Sciatic nerve (tissue), 2 donors: ENCODE measurements around the gene RPL18A. TPM values are rescaled to one million over a fixed set of nuclear protein-coding genes. Genes with fewer than 3 reads are reported as not detected.

Source experiments
- ATAC-seq: fragments of 200-7000 bp; cut with Tn5 transposase; one replicate; pipeline ENCODE4 v1.9.1; 2020; ENCODE audit warnings: mild to moderate bottlenecking, moderate library complexity
- DNase-seq: peaks from one replicate; pipeline ENCODE4 v3.0.0-alpha.2; 2020; ENCODE audit warnings: low spot score
- intact Hi-C: fragments of 100-400 bp; cut with DNase I; formaldehyde crosslinking; loops from one replicate; pipeline ENCODE4 v1.14.2; 2022
- total RNA-seq: library from RNA; stranded (reverse); fragmentation: NEBNext Ultra II Directional; extraction: Animal tissue kit (Norgen Biotek cat#: 25700); gene quantifications from one replicate; pipeline ENCODE4 v1.2.1, GENCODE V29; 2021
- donor health status: DM: no; HTN: no; CAD: no.
- donor health status: DM: no; HTN: no; CAD: no.

Gene RPL18A
- total RNA-seq, 1 donor from 2014 or later: 1,112 TPM

DNA sequence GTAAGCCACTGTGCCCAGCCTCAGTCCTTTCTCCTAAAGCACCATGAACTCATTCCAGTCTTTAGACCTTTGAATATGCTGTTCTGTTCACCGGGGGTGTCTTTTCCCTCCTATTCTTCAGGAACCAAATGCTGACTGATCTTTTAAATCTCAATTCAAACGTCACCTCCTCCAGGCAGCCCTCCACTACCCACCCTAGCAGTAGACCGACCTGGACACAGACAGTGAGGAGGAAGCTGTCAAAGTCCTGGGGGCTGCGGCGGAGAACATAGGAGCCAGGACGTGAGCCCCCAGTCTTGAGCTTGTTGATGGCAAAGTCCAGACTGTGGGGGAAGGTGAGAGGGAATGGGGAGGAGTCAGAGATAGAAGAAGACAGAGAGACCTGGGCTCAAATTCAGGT is 19.7 kb upstream of the RPL18A start:
- ATAC-seq (no peak), DNase-seq (no peak)
- intact Hi-C loops: no loop called here

DNA sequence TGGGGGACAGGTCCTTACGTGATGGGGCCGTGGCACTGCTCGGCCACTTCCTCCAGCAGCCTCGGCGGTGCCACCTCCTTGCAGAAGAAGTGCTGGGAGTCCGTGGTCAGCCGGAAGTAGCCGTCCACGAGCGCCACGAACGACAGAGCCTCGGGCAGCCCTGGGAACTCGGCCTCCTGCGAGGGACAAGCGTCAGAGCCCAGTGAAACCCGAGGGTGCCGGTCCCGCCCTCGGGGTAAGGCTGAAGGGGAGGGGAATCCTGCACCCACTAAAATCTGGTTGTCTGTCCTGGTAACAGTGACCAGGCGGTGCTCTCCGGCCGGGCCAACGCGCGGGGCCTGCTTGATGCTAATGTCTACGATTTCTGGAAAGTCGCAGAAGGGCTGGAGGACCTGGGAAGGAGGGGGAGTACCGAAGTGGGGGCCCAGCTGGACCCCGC is 18.3 kb upstream of the RPL18A start:
- ATAC-seq: peak; percentile 54
- intact Hi-C loops: no loop called here
- DNase-seq: no peak

DNA sequence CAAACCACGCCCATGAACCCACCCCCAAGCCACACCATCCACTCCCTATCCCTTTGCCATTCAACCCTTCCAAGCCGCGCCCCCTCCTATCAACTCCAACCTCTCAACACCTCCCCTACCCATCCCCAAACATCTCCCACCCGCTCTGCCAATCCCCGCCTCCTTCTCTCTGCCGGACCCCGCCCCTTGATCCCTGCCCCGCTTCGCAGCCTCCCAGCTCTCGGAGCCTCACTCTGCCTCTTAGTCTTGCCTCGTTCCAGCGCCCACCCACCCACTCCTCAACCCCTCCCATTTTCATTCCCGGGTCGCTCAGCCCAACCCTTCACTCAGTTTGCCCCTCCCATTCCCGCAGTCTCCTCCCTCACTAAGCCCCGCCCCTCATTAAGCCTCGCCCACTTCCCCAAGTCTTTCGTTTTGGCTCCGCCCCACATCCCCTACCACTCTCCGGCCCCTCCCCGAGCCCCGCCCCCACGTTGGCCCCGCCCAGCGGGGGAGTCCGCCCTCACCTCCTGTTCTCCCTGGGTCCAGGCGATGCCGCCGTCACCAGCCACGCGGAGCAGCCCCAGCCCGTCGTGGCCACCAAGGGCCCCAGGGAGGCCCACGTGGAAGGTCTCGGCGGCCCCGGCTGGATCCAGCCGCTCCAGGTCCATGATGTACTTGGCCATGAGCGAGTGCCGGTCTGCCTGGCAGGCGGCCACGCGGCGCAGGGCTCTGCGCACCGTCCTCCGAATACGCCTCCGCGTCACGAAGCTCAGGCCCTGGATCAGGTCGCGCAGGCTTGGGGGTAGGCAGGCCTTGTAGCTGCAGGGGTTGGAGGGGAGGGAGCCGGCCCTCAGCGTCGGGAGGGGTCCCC is 17.7 kb upstream of the RPL18A start:
- intact Hi-C loops: no loop called here
- DNase-seq (peak; percentile 94), ATAC-seq (peak; percentile 94)

DNA sequence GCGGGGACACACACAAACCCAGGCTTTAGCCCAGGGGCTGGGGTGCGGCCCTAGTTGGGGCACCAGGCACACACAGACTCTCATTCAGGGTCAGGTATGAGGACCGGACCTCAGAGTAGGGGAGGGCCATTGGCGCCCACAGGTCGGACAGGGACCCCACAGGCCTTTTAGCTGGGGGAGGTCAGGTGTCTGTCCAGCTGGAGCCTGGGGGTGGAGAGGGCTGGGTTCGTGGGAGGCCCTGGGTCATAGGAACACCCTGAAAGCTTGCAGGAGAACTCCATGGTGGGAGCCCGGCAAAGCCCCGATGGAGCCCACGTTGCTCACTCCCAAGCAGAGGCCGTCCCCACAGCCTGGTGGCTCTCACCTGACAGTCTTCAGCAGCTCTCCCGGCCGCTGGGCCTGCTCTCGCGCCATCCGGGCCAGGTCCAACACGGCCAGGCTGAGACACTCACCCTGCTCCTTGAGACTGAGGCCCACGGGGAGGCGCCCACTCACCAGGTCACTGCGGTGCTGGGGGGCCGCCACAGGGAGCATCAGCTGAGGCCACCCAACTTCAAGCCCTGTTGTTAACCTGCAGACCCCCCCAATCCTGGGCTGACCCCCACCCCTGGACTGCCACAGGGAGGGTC is 16.9 kb upstream of the RPL18A start:
- DNase-seq (no peak), ATAC-seq (no peak)
- intact Hi-C loops: no loop called here

DNA sequence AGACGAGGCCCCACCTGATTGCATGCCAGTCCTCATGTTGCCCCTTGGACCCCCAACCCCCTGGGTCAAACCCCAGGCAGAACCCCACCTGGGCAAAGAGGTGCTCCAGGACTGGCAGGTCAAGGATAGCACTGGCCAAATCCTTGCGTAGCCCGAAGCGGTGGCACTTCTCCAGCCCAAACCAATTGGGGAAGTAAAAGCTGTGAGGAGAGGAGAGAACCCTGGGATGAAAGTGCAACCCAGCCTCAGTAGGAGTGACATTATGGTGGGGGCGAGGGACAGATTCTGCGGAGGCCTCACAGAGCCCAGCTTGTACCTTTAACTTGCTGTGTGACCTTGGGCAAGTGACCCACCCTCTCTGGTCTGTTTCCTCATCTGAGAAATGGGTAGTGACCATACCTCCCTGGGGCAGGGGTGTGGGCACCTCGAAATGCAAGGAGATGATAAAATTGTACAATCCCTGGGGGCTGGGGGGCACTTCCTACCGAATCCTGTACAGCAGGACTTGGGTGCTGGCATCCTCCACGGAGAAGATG is 16.4 kb upstream of the RPL18A start:
- ATAC-seq (no peak), DNase-seq (no peak)
- intact Hi-C loops: no loop called here

DNA sequence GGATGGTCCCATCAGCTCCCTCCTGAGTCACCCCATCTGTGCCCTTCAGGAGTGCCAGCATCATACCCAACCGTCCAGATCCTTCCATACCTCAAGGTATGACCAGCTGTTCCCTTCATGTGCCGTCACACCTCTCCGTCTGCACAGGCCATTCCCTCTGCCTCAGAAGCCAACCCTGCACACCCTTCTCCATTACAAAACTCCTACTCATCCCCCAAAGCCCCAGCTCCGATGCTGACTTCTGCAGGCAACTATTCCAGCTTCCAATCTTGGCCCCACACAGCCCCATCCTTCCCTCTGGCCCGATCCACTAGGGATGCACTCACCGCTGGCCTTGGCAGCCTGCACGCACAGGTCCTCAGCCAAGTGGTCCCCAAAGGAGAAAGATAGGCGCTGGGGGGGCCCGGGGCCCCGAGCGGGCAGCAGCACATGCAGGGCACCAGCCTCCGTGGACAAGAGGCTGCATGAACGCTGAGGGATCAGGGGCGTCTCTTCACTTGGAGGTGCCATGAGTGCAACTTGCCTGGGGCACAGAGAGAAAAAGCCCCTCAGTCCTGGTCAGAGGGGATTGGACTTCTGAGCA is 15.7 kb upstream of the RPL18A start:
- no peak for ATAC-seq
- no peak for DNase-seq
- intact Hi-C loops: no loop called here

DNA sequence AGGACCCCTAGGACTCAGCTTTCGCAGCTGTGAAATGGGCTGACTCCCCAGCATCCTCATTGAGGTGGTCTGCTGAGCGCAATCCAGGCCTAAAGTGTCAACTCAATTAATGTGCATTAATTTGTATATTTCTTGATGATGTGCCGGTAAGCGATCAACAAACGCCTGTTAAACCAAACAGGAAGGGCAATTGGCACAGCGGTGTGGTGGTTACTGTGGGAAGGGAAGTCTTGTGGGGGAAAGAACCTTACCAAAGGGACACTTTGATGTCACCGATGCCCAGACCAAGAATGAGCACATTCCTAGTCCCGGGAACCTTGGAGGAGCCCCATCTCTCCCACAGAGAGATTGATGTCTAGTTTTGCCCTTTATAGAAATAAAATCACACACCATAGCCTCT is 13.6 kb upstream of the RPL18A start:
- ATAC-seq: no peak
- intact Hi-C loops: no loop called here

DNA sequence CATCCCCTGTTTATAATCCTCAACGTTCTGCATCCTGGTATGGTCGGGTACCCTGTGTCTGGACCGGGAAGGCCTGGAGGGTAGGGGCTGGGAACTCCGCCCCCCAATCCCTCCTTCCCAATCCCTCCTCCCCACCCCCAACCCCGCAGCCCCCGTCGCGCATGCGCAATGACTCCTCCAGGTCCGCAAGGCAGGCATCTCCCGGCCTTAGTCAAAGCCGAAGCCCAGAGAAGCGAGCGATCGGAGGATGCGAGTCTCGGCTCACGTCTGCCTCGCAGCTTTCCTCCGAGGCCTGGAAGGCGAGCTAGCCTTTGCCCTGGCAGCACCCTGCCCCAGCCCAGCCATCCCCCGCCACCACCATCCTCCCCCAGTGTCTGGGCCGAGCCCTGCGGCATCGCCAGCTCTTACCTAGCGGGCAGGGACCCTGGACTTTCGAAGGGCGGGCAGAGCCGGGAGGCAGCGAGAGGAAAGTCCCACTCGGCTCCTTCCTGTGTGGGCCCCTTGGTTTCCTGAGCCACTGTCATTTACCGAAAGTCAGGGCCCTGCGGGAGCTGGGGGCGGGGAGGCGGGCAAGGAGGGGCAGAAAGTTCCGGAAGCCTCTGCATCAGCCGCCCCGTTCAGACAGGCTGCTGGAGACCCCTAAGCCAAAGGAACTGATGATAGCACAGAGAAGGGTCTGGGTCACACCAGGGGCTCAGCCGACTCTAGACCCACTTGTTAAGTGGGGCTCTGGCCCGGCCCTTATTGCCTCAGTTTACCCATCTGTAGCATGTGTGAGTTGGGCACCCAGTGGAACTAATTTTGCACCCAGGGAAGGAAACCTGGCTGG is 12.0 kb upstream of the RPL18A start, which contains the start of gene JAK3:
JAK3 (minus strand) TSS at position 445 of the 829 bp plus-strand sequence. CDS start 3,565 bp downstream, outside the sequence.
- peak; percentile 63 for ATAC-seq
- peak; percentile 78 for DNase-seq
- intact Hi-C loops: no loop called here

More for the DNA sequence above, 13.6 kb upstream of the RPL18A start:
- no peak for DNase-seq

DNA sequence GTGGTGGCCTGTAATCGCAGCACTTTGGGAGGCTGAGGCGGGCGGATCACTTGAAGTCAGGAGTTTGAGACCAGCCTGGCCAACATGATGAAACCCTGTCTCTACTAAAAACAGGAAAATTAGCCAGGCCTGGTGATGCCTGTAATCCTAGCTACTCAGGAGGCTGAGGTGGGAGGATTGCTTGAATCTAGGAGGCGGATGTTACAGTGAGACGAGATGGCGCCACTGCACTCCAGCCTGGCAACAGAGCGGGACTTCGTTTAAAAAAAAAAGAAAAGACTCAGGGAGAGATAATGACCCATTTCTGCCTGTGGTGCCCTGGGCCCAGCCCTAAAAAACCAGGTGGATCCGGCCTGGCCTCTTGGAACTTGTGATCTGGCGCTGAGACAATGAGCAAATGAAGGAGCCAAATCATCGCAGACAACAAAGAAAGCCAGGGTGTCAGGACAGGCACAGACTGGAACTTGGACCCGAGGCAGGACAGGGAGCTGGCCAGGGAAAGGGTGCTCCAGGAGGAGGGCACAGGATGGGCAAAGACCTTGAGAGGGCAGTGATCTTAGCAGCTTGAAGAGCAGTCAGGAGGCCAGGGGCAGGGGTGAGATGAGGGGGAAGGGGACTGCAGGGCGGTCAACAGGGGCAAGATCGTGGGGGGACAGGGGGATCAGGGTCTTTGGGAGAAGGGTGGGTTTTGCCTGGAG is 11.0 kb upstream of the RPL18A start:
- ATAC-seq (no peak), DNase-seq (no peak)
- intact Hi-C loops: no loop called here

DNA sequence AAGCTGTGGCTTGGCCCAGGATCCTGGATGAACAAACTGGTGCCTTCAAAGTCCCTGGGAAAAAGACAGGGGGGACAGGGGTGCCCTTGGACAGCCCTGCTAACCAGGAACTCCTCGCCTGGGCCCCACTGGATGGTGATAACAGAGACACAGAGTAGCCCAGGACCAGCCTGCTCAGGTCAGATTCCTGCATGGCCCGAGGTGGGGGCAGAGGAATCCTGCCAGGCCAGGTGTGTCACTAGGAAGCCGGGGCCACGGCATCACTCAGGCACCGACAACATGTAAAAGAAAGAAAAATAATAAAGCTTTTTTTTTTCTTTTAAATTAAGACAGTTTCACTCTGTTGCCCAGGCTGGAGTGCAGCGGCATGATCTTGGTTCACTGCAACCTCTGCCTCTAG is 5.6 kb upstream of the RPL18A start:
- DNase-seq: no peak
- intact Hi-C loops: loop anchor here (10.0 kb wide), 1 partner anchor 141 kb away; no protein-coding TSS in a partner anchor
- ATAC-seq: no peak

DNA sequence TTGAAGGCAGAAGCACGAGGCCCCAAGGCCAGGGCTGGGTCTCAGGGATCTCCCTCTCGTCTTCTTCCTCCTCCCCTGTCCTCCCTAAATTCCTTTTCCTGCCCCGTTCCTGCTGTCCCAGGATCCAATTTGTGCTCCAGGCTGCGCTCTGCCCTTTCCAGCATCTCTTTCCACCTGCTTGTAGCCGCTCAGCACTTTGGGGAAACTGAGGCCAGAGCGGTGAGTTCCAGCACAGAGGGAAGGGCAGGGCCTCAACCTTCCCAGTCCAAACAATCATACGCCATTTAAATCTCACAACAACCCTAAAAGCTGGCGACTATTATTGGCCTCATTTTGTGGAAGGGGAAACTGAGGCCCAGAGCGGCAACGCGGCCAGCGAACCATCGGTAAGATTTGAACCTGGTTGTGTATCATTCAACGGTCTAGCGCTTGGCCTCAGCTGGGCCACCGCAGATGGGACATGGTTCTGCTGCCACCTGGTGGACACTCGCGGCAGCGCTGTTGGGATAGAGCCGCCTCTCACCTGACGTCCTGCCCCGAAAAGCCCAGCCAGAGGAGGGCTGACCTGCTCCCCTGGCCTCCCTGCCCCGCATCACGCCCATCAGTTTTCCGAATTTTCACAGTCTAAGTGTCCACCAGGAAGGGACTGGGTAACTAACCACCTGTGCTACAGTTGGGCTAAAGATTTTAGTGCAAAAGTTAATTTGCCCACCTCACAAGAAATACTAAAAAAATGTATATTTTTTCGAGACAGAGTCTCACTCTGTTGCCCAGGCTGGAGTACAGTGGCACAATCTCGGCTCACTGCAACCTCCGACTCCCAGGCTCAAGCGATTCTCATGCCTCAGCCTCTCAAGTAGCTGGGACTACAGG is 4.2 kb upstream of the RPL18A start:
- ATAC-seq: peak; percentile 60
- intact Hi-C loops: loop anchor here (10.0 kb wide), 1 partner anchor 139 kb away; no protein-coding TSS in a partner anchor
- peak; percentile 95 for DNase-seq

DNA sequence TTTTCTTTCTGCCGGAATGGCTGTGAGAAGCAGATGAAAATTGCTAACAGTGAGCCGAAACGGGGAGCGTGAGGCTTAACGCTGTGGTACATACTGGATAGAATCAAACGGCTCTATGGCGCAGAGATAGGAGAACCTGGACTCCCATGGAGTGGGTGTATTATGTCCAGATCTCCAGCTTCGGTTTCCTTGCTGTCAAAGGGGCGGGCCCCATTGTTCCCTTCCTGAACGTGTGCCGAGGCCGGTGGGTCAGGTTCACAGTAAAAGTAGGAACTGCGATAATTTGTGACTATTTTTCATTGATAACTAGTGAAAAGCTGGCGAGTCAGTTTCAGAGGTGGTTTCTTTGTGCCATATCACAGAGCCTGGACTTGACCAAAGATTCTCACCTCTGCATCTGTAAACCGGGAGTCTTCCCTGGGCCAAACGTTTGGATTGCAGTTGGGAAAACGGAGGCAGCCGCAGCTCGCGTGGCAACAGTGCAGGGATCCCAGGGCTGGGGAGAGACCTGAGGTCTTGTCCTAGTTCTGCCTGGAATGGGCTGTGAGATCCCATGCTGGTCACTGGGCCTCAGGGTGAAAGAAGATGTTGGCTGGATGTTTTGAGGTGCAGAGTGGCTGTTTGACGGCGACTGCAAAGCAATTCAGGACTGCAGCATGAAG is 752 bp downstream of the RPL18A start:
- intact Hi-C loops: no loop called here
- ATAC-seq: no peak

DNA sequence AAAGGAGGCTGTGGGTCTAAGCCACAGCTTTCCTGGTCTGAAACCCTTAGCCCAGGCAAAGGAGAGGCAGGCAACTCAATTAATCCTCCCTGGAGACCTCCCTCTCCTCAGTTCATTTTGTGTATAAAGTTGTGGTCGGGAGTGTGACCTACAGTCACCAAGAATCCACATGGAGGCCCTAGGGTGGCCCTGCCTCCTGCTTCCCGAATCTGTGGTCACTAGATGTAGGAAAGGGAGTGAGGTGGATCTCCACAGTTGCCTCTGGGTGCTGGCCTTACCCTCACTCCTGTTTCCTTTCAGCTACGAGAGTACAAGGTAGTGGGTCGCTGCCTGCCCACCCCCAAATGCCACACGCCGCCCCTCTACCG is 1.3 kb downstream of the RPL18A start:
- DNase-seq: no peak
- intact Hi-C loops: no loop called here
- ATAC-seq: no peak

More for the DNA sequence above, 752 bp downstream of the RPL18A start:
- no peak for DNase-seq

DNA sequence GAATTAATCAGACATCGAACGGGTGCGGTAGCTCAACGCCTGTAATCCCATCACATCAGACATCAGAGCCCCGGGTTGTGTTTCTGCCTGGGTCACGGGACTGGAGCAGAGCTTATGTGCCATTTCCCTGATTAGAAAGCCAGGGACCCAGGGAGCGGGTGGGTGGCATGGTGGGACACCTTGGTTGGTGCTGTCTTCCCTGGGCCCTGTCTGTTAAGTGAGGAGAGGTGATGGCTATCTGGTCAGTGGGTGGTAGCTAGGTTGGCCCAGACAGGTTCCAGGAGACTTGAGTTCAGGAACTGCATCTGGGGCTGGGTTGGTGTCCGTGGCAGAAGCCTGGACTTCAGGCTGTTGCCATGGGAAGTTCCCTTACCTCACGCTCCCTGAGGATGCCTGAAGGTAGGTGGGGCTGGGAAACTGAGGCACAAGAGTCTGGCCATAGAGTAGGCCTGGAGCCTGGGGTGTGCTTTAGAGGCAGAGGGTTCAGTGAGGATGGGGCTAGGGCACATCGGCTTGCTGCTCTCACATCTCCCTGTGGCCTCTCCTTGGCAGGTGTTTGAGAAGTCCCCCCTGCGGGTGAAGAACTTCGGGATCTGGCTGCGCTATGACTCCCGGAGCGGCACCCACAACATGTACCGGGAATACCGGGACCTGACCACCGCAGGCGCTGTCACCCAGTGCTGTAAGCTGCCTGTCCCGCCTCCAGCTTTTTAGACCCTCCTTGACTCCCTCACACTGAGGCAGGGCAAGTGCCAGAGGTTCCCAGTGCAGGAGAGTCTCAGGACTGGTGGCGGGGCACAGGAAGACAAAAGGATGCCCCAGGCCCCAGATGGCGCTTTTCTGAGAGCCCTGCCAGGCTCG is 2.1 kb downstream of the RPL18A start:
- DNase-seq: no peak
- ATAC-seq: no peak
- intact Hi-C loops: no loop called here

DNA sequence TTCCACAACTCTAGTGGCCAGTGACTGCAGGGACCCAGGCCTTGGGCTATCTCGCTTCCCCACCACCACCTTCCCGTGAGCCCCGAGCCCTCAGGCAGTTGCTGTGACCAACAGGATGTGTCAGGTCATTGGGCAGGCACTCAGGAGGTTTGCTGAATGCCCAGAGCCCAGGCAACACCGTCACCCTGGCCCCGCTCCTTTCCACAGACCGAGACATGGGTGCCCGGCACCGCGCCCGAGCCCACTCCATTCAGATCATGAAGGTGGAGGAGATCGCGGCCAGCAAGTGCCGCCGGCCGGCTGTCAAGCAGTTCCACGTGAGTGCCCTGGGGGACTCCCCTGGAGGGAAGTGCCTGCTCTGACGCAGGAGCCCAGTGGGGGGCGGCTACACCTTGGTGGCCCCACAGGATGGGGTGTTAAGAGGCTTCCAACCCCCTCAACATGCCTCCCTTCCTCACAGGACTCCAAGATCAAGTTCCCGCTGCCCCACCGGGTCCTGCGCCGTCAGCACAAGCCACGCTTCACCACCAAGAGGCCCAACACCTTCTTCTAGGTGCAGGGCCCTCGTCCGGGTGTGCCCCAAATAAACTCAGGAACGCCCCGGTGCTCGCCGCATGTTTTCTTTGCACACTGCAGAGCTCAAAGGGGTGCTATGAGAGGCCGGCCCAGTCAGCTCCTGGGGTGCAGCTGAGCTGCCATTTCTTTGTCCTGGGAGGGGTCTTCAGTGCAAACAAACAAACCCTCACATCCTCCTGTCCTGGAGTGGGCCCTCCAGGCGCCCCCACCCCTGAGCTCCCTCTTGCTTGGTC is 3.2 kb downstream of the RPL18A start:
- intact Hi-C loops: no loop called here
- no peak for DNase-seq
- no peak for ATAC-seq
